HG03025 (cell line): Measurements from ENCODE around the gene HSPD1.

Experiments used
- ATAC-seq: cut with Tn5 transposase; IDR thresholded peaks from one replicate; pipeline ENCODE4 v1.9.1; 2021; ENCODE audit warnings: mild to moderate bottlenecking, moderate library complexity; ENCODE audit not compliant: unreplicated experiment, low FRiP score

The HSPD1 gene

DNA sequence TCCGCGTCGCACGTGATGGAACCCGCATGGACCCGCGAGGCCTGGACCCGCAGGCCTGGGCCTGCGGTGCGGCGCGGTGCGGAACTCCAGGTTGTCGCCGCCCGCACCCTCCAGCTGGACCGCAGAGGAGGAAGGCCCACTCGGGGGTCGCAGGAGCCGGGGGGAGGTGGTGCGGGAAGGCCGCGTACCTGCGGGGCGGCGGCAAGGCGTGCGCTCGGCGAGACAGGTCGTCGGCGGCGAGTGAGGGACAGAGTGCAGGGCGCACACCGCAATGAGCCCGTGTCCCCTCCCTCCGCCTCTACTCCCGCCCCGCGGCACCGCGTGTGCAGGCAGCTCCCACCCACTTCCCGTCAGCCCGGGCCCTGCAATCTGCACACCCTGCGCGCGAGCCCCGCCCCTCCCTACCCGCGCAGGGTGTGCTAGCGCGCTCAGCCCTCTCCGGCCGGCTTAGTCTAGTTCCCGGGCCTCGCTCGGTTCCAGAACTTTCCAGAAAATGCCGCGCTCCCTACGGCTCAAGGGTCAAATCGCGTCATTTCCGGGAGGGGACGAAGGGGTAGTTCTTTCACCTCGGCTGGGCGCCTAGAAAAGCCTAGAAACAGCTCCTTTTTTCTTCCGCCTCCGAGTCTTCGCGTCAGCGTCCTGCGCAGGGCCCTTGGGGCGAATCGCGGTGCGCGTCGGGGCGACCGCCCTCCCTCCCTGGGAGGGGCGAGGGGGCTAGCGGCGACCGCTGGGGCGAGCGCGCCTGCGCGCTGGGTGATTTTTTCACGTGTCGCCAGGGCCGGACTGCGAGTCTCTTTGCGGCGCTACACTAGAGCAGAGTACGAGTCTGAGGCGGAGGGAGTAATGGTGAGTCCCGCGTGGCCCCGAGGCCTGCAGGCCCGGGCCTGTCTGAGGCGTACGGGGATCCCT lies at the start of gene HSPD1, which contains the start of gene HSPE1:
TSS of gene HSPD1 (minus strand) at position 247 of the 909 bp plus-strand sequence. CDS start 992 bp downstream, outside the sequence.
TSS of gene HSPE1 (plus strand) at position 786 of the 909 bp plus-strand sequence. CDS start at position 844, 58 bp downstream.
- peak; percentile 85 for ATAC-seq

DNA sequence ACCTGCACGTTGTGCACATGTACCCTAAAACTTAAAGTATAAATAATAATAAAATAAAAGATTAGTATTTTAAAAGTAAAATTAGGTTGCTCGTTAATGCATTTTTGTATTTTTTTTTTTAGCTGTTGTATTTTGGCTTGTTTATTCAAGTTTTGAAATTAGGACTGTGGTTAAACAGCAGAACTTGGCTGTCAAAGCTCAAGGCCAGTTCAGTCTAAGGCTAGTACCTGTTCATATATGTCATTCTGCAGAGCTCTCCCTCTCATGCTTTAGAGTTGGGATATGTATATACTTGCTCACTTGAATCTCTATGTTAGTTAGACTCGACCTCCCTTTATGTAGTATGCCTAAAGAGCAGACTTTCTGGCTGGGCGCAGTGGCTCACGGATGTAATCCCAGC lies 48.9 kb upstream of the HSPD1 start:
- no peak for ATAC-seq

DNA sequence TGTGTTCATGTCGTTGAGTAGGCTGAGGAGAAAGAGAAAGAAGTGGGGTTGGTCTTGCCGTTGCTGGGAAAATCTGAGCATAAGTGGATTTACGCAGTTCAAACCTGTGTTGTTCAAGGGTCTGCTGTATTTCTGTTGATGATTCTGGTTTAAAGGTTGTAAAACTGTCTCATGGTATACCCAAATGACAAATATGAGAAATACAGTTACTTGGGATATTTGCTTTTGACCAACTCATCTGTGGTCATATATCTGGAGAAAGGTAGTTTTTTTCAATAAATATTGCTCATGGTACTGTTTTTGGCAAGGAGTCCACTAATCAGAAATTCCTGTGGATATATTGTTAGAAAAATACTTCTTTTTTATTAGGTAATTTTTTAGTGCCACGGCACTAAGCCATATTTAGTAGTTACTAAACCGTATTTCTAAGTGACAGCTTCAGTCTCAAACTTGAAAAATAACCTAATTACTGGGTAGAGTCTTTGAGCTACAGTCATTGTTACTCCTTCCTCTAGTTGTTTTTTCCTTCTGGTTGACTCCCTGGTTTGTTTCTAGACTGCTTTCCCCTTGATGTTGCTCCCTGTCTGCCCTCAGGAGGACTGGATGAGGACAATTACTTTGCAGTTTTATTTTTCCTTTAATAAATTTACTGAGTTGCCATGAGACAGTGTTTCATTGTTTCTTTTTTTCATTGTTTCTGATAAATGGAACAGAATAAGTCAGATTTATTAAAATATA lies 47.7 kb upstream of the HSPD1 start:
- no peak for ATAC-seq

DNA sequence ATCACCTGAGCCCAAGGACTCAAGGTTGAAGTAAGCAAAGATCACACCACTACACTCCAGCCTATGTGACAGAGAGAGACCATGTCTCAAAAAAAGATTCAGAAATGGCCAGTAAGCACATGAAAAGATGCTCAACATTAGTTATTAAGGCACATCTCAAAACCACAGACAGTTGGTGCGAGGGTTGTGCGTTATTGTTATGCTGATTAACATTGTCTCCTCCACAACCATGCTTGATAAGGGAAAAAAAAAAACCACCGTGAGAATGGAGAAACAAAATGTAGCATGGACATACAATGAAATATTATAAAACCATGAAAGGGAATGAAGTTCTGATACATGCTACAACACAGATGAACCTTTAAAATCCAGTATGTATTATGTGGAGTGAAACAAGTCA lies 43.6 kb upstream of the HSPD1 start:
- no peak for ATAC-seq

DNA sequence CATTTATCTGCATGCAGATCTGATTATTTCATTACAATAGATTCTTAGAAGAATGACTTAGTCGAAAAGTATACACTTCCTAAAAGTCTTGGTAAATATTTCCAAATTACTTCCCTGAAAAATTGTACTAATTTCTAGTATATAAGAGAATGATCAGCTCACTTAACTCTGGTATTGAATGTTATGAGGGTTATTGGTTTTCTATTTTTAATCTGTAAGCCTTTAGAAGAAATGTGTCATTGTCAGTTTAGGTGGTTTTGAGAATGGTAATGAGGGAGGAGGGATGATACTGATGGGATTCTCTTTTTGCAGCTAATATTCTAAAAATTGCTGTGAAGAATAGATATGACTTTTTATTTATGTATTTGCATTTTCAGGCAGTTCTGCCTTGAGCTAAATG lies 40.1 kb upstream of the HSPD1 start:
- ATAC-seq = no peak

DNA sequence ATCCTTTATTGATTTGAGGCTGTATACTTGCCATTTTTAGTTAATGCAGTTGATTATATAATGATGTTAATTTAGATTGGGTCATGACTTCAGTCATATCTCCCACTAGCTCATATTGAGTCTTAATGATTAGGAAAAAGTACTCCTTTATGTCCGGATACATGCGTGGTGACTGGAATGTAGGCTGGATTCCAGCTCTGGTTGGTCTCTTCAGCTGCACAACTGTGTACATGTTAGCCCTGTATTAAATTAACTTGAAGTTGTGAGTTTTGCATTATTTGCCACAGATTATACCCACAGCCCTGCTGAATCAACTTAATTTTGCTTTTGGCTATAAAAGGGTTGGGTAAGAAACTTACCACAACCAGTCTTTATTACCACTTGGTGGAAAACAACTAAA lies 38.8 kb upstream of the HSPD1 start:
- no peak for ATAC-seq

DNA sequence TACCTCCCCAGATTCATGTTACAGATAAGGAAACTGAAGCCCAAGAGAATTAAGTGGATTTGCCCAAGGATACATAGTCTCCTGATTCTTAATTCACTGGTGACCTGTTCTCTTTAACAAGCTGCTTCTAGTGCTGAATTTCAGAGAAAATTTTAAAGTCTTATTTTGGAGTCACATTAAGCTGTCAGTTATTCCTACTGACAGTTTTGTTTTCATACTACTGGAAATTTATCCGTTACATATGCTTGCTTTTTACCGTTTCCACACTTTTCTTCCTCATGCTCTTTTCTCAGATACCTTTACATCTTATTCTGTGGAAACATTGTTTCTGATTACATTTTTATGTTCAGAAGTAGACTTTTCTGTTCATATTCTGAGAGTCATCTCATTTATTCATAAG lies 17.5 kb upstream of the HSPD1 start:
- no peak for ATAC-seq

DNA sequence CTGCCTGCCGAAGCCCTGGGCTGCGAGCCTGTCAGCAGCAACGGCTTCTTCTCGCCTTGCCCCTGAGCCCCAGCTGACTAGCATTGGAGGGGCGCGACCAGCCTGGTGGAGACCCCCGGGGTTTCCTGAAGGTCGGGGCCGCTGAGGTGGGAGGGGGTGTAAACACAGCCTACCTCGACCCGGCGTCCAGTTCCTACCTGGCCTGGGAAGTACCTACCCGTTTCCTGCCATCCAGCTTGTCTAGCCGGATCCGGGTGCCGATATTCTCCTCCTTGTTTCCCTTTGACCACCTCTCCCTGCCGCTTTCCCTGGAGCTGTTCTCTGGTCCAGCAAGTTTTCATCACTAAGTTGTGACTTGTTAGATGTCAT lies 16.7 kb upstream of the HSPD1 start:
- peak; percentile 6 for ATAC-seq

DNA sequence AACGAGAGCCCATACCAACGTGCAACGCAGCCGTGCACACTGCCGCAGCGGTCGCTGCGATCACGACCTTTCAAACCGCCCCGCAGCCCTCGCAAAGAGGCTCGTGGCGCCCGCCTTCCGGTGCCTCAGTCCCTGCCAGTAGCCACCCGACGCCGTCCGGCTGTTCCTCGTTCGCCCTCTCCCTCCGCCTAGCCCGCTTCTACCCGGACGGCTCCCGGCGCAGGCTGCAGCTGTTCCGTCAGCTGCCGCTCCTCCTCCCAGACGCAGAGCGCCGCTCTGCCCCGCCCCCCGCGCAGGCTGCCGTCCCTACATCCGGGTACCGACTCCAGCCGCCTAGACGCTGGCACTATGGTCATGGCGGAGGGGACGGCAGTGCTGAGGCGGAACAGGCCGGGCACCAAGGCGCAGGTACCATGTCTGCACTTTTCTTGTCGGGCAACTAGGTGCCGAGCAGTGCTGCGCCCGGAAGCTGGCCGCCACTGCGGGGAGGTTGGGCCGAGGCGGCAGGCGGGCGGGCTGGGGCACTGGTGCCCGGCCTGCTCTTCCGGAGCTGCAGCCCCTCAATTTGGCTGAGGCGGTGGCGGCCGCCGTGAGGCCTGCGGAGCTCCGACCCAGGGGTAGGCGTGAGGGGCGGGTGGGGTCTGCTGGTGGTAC lies 16.2 kb upstream of the HSPD1 start, which contains the start of gene MOB4:
TSS of gene MOB4 (plus strand) at position 328 of the 654 bp plus-strand sequence. CDS start at position 349, 21 bp downstream.
- peak; percentile 95 for ATAC-seq

DNA sequence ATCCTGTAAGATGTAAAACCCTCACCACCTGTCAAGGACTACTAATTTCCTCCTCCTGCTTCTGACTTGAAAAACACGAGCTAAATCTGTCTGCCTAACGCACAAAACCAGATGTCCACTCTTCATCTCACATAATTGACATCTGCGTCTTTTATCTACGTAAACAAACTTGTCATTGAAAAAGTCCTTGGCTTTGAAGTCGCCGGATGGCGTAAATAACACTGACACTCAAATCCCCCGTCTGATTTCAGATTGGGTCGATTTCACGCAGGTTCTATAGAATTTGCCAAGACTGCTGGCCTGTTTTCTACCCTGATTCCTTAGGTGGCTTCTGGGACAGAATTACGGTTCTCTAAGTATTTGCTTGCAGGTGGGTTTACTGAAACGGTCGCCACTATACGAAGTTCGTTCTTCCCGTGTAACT lies 15.7 kb upstream of the HSPD1 start:
- peak; percentile 4 for ATAC-seq

DNA sequence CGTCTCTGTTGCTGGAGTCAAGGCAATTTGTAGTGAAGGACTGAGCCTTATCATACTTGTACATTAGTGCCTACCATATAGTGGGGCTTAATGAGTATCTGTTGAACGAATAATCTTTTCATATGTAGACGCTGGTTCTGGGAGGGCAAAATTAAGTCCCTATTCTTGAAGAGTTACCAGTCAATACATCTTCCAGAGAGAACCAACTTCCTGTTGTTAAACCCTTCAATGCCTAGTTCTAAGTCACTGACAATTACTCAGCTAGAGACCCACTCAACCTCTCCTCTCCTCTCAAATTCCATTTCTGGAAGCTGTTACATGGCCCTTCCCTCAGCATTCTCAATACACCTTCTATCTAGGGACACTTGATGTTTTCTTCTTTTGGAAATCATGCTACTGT lies 15.1 kb upstream of the HSPD1 start:
- no peak for ATAC-seq

DNA sequence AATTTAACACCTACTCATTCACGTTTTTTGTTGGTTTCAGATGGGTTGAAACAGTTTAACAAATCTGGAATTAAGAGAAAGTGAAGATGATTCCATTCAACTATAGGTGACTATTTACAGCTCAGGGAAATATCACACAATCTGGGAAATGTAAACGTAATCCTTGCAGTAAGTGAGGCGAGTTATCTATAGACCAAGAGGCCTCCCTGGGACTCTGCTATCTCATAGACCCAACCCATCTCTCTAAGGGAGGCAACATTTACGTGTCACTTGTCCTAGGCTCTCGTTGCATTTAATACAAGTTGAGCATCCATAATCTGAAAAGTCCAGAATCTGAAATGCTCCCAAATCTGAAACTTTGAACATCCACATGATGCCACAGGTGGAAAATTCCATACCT lies 14.3 kb upstream of the HSPD1 start:
- ATAC-seq = no peak

DNA sequence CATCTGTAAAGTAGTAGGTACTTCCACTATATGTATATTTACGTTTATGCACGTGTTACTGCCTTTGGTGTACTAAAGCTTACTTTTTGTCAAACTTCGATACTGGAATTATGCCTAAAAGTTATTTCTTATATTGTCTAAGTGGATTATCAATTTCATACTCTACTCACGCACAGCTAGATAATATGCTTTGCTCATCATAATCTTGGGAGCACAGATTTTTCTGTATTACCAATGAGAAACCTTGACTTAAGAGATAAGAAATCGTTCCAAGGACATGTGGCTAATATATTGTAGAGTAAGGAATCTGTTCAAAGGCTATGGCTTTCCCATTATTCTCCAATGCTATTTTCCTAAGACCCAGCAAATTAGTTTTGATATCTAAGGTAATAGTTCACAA lies 7.0 kb upstream of the HSPD1 start:
- ATAC-seq = no peak

DNA sequence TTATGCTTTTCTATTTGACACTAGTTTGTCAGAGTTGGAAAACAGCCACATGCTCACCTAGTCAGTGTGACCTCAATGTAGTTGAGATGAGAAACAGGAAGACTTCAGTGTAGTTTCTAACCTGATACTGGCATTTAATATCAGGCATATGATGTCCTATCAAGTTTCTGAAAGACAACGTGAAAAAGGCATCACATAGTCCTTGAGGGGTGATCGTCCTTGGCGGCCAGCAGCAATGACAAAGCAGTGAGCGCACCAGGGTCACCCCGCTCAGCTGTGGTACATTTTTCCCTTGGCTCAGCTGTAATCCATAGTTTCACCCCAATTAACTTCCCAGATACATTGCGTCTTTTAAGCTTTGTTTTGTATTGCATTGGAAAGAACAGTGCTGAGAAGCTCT lies 4.9 kb upstream of the HSPD1 start:
- ATAC-seq = no peak

DNA sequence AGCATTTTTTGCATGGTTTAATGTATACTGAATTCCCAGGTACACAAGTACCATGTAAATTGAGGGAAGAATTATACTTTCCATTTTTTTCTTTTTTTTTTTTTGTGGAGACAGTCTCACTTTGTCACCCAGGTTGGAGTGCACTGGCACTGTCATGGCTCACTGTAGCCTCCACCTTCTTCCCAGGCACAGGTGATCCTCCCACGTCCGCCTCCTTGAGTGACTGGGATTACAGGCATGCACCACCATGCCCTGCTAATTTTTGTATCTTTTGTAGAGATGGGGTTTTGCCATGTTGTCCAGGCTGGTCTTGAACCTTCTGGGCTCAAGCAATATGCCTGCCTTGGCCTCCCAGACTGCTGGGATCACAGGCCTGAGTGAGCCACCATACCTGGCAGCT lies 4.4 kb upstream of the HSPD1 start:
- ATAC-seq = no peak

DNA sequence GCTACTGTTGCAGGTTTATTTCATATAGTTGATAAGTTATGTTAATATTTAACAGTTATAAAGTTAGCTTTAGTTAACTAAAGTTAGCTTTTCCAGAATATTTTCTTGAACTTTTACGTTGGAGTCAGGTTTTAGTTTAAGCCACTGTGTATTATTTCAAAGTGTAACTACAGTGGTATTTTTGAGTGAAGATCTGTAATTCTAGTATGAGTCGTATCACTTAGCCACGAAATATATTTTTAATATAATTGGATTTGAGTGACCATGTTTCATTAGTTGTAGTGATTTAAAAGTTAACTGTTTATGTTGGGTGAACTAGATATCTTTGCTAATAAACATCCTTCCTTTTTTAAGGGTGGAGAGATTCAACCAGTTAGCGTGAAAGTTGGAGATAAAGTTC lies 3.0 kb upstream of the HSPD1 start:
- no peak for ATAC-seq

DNA sequence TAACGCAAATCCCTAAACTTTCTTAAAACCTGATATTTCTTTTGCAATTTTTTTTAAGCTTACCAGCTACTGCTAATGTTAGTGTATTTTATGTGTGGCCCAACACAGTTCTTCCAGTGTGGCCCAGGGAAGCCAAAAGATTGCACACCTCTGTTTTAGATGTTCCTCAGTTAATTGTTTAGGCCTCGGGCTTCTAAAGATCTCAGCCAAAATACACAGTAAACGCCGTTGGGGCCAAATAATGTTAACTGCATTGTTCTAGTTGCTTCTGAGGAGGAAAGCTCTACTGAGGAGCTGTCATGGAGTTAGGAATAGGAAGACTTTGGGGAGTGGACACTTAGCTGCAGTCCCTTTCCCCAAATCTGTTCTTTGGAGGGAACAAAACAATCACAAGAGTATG lies 2.6 kb upstream of the HSPD1 start:
- ATAC-seq = no peak

DNA sequence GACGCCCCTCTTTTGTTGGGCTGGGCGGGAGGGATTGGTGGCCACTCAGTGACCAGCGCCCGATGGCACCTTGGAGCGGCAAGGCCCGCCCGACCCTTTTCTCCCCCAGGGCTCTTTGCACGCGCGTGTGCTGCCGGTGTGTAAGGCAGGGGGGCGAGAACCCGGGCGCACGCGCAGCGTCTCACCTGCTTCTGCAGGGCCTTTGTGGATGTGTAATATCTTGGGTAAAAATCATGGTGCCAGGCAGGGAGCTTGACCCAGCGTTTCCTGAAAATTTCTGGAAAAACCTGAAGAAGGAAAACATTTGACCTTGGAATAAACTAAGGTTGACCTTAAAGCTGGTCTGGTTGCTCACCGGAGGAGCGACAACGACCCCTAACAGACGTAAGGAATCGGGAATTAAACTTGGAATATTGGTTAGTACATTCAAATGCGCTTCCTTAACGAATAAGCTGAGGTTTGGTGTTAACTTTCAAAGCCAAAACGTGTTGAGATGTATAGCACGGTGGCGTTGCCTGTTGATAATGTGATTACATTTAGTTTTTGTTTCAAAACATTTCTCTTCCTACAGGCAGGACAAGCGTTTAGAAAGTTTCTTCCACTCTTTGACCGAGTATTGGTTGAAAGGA lies 977 bp upstream of the HSPD1 start:
- ATAC-seq = peak; percentile 11

DNA sequence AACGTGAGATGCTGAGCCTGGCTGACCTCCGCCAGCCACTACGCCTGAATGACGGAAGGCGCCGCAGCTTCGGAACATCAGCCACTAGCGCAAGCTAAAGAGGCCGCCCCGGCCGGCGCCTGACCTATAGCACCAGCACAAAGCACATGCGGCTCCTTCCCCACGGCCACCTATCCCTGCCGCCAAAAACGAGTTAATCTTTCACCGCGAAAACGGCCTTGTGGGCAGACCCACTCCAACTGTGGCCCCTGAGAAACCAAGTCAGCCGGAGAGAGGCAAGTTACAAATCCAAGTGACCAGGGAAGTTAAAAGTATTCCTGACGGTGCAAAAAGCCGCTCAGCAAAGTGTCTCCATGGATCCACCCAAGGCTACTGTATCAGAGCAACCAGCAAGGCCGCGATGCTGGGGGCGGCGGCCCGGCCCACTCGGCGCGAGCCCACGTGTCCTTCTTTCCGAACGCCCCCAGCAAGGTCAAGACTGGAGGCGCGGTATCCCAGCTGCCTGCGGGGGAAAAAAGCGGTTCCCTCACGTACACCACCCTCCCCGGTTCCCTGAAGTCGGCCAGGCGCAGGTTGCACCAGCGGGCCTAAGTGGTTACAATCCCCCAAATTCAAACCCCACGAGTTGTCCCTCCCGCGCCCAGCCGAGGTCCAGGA lies 575 bp downstream of the HSPD1 start:
- ATAC-seq = peak; percentile 13
